GM15510 (cell line): Measurements from ENCODE around the gene CIAPIN1.

Experiments used
- POLR2A ChIP-seq: IDR thresholded peaks from 3 replicates; pipeline ENCODE4 v1.6.1; 2011; ENCODE audit warnings: borderline replicate concordance; ENCODE audit not compliant: insufficient read length; ENCODE audit errors: extremely low read depth

Gene CIAPIN1

DNA sequence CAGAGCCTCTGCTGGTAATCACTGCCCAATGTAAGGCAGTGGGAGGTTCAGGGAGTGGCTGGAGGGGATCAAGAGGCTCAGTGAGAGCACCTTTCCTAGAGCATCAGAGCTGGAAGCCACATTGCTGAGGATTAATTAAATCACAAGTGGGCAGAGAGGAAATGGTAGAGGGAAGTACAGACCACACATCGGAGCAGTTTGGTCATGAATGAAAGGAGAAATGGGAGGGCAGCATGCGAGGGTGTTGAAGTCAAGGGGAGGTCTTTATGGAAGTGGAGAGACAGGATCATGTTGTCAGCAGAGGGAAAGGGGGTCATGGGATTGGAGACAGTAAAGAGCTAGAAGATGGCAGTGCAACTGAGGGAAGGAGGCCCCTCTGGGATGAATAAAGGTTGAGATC lies 40.3 kb downstream of the CIAPIN1 start:
- no peak for TF ChIP-seq POLR2A

- TF ChIP-seq POLR2A = no peak
These were observed 42.1 kb downstream of the CIAPIN1 start for GRCh38 chr16:57405097-57405496.

DNA sequence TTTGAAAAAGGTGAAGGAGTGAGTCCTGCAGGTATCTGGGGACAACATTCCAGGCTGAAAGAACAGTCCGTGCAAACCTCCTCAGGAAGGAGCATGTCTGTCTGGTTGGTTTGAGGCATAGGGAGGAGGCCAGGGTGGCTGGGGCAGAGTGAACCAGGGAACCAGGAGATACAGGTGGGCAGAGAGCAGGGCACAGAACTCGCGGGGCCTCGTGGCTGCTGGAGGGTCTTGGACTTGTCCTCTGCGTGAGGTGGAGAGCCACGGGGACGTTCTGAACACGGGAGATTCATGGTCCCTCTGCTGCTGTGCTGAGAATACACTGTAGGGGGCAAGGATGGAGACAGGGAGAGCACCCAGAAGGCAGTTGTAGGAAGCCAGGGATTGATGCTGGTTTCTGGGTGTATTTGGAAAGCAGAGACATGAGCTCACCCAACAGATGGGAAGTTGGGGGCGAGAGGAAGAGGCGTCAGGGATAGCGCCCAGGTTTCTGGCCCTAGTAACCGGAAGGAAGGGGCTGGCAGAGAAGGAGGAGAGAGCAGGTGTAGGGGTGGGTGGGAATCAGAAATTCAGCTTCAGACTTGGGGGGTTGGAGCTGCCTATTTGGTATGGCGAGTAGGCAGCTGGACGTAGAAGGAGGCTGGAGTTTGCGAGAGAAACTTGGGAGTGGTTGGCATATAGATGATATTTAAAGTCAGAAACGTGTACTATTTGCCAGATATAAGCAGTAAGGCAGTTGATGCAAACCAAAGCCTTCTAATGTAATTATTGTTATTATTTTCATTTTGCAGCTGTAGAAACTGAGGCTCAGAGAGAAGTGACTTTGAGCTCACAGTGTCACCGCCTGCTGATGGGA lies 43.0 kb downstream of the CIAPIN1 start, which contains the start of gene CCL17:
TSS of gene CCL17 (plus strand) at position 803 of the 853 bp plus-strand sequence. CDS start 9,166 bp downstream, outside the sequence.
- TF ChIP-seq POLR2A = no peak

GRCh38 chr16:57401943-57402640 lies 45.1 kb downstream of the CIAPIN1 start:
- TF ChIP-seq POLR2A = no peak

DNA sequence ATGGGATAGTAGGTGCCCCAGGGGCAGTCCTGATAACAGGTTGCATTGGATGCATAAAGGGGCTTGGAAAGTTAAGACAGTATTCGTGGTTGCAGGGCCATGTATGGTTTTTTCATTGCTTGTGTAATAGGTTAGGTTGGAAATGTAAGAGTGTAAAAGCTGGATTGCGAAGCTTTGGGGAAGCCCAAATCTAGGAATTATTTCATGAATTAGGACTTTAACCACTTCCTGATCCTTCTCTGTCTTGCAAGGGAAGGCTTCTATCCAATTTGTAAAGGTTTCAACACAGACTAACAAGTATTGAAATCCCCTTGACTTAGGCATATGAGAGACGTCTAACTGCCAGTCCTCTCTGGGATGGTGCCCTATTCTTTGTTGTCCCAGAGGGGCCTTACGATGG lies 50.4 kb downstream of the CIAPIN1 start:
- no peak for TF ChIP-seq POLR2A

- no peak for TF ChIP-seq POLR2A
These were observed 52.2 kb downstream of the CIAPIN1 start for GRCh38 chr16:57395026-57395425.

DNA sequence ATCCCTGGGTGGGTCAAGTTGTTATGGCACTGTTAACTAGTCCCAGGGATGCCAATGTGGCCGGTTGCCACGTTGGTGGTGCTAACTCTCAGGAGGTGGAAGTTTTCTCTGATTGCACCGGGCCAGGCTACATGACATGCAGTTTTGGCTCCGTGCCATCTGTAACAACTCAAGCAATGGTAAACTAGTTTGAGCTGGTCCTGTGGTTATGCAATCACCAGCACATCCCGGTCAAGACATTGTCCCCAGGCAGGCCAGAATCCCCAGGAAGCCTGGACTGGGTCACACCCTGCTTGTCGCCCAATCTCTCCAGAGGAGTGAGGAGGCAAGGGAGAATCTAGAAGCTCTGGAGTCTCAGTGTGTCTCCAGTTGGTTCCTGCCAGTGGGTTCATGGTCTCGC lies 52.7 kb downstream of the CIAPIN1 start:
- TF ChIP-seq POLR2A = no peak

GRCh38 chr16:57392694-57393093 lies 54.5 kb downstream of the CIAPIN1 start:
- no peak for TF ChIP-seq POLR2A

GRCh38 chr16:57391708-57392107 lies 55.5 kb downstream of the CIAPIN1 start:
- no peak for TF ChIP-seq POLR2A

DNA sequence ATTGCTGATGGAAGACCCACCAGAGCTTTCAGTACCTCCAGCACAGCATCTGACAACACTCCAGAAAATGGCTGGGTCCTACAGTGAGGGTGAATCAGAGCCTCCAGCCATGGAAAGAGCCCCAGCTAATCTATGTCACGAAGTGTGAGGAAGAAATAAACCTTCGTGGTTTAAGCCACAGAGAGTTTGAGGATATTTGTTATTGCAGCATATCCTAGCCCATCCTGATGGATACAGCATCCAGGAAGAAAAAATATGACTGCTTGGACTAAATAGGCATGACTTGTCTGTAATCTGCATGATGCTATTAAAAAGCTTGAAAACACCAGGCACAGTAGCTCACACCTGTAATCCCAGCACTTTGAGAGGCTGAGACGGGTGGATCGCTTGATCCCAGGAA lies 55.9 kb downstream of the CIAPIN1 start:
- TF ChIP-seq POLR2A = no peak

- no peak for TF ChIP-seq POLR2A
These were observed 56.4 kb downstream of the CIAPIN1 start for GRCh38 chr16:57390636-57391295.

DNA sequence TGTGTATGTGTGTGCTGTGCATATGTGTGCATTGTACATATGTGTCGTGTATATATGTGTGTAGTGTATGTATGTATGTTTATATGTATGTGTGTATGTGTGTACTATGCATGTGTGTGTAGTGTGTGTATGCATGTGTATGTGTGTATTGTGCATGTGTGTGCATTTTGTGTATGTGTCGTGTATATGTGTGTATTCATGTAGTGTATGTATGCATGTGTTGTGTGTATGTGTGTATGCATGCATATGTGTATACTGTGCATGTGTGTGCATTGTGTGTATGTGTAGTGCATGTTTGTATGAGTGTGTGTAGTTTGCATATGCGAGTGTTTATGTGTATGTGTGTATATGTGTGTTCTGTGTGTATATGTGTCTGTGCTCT lies 58.1 kb downstream of the CIAPIN1 start:
- no peak for TF ChIP-seq POLR2A

GRCh38 chr16:57388359-57389086 lies 58.7 kb downstream of the CIAPIN1 start:
- TF ChIP-seq POLR2A = no peak

- no peak for TF ChIP-seq POLR2A
These were observed 59.4 kb downstream of the CIAPIN1 start for GRCh38 chr16:57387598-57388354.

DNA sequence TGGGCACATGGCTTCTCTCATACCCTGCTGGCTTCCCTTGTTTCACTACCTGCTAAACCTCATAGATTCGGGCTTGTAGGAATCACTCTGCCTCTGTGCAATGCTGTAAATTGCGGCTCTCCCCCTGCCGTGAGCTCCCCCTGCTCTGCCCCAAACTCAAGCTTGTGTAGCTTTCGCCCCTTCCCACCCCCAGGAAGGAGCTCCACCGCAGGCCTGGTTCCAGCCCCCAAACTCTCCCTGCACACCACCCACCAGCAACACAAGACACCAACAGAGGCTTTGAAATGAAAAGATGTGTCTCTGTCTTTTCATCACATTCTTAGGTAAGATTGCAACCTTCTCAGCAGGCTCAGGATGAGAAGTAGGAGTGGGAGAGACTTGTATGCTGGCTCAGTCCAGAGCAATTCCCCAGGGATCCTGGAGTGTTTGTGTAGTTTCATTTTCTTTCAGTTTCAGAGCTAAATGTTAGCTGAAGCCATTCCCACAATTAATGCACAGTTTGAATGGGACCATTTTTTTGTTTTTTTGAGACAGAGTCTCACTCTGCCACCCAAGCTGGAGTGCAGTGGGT lies 60.7 kb downstream of the CIAPIN1 start:
- no peak for TF ChIP-seq POLR2A

- TF ChIP-seq POLR2A = no peak
These were observed 62.1 kb downstream of the CIAPIN1 start for GRCh38 chr16:57385083-57385482.
